Measurements from ENCODE around the gene CCR2. TPM values are rescaled to one million over a fixed set of nuclear protein-coding genes. Genes with fewer than 3 reads are reported as not detected.

CCR2 gene
- polyA plus RNA-seq, 1 of the 3 experiments (the other 2 are of a cell fraction), result not detected

- Histone ChIP-seq H3K27me3 (ENCODE audit: insufficient read depth) (peaks cover under 1% of the 10 kb centered on the region; the same call in 1 of the 2 replicates), H3K4me1 (ENCODE audit: control insufficient read depth in 1 of 2, insufficient read depth in 2 of 2, low read depth in 1 of 2, low read length in 1 of 2) (no peaks in the 10 kb centered on the region), H4K20me1 (ENCODE audit: insufficient read depth) (no peaks in the 10 kb centered on the region), H3F3A (replicated peaks; ENCODE audit: insufficient read depth) (no peaks in the 10 kb centered on the region), H3K79me2 (ENCODE audit: insufficient read depth) (no peaks in the 10 kb centered on the region), H3K4me3 (ENCODE audit: low read depth in 2 of 2, low read length in 1 of 2) (no peak overlapping the region), H3K36me3 (replicated peaks in 1 of 2; ENCODE audit: control insufficient read depth in 1 of 2, insufficient read depth in 2 of 2, low read length in 1 of 2) (no peaks in the 10 kb centered on the region), H3K4me2 (no peak overlapping the region), H3K9ac (no peak overlapping the region), H3K9me3 (no peaks in the 10 kb centered on the region), H3K27ac (ENCODE audit: low read depth in 2 of 2, low read length in 1 of 2) (no peak overlapping the region), H3K9me2 (no peaks in the 10 kb centered on the region), H2AFZ (ENCODE audit: low read depth) (no peak overlapping the region)
- POLR2A ChIA-PET, result no interaction called here
- CTCF ChIA-PET, result no interaction called here
- WGBS (ENCODE audit: low lambda C conversion rate), result 2% methylated on average over 2 of the region's 3 CpGs
- DNase-seq, result no peak
- TF ChIP-seq NFIC (IDR thresholded peaks at IDR 0.05; ENCODE audit: borderline replicate concordance) (no peak), MAX (IDR thresholded peaks at IDR 0.05; ENCODE audit: low read depth) (no peak), FOXJ3 (CRISPR knock-in tag; IDR thresholded peaks at IDR 0.05) (no peak), FOSL2 (IDR thresholded peaks at IDR 0.05; ENCODE audit: borderline replicate concordance, low read depth) (no peak), RCOR1 (IDR thresholded peaks at IDR 0.05; ENCODE audit: low read length) (no peak), POLR2AphosphoS5 (IDR thresholded peaks at IDR 0.05; ENCODE audit: low read depth, low read length) (no peak), RAD21 (IDR thresholded peaks at IDR 0.05; ENCODE audit: low read length) (no peak), RFX5 (IDR thresholded peaks at IDR 0.05; ENCODE audit: low read length) (no peak), ZBTB33 (IDR thresholded peaks at IDR 0.05; ENCODE audit: borderline replicate concordance, low read depth) (no peak), SIN3A (IDR thresholded peaks at IDR 0.05; ENCODE audit: borderline replicate concordance, low read depth, low read length) (no peak), SMC3 (IDR thresholded peaks at IDR 0.05; ENCODE audit: low read depth, low read length) (no peak)
- TF ChIP-seq, protein P1, sequence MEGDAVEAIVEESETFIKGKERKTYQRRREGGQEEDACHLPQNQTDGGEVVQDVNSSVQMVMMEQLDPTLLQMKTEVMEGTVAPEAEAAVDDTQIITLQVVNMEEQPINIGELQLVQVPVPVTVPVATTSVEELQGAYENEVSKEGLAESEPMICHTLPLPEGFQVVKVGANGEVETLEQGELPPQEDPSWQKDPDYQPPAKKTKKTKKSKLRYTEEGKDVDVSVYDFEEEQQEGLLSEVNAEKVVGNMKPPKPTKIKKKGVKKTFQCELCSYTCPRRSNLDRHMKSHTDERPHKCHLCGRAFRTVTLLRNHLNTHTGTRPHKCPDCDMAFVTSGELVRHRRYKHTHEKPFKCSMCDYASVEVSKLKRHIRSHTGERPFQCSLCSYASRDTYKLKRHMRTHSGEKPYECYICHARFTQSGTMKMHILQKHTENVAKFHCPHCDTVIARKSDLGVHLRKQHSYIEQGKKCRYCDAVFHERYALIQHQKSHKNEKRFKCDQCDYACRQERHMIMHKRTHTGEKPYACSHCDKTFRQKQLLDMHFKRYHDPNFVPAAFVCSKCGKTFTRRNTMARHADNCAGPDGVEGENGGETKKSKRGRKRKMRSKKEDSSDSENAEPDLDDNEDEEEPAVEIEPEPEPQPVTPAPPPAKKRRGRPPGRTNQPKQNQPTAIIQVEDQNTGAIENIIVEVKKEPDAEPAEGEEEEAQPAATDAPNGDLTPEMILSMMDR (IDR thresholded peaks at IDR 0.05), result no peak
- TF ChIP-seq, protein P2, sequence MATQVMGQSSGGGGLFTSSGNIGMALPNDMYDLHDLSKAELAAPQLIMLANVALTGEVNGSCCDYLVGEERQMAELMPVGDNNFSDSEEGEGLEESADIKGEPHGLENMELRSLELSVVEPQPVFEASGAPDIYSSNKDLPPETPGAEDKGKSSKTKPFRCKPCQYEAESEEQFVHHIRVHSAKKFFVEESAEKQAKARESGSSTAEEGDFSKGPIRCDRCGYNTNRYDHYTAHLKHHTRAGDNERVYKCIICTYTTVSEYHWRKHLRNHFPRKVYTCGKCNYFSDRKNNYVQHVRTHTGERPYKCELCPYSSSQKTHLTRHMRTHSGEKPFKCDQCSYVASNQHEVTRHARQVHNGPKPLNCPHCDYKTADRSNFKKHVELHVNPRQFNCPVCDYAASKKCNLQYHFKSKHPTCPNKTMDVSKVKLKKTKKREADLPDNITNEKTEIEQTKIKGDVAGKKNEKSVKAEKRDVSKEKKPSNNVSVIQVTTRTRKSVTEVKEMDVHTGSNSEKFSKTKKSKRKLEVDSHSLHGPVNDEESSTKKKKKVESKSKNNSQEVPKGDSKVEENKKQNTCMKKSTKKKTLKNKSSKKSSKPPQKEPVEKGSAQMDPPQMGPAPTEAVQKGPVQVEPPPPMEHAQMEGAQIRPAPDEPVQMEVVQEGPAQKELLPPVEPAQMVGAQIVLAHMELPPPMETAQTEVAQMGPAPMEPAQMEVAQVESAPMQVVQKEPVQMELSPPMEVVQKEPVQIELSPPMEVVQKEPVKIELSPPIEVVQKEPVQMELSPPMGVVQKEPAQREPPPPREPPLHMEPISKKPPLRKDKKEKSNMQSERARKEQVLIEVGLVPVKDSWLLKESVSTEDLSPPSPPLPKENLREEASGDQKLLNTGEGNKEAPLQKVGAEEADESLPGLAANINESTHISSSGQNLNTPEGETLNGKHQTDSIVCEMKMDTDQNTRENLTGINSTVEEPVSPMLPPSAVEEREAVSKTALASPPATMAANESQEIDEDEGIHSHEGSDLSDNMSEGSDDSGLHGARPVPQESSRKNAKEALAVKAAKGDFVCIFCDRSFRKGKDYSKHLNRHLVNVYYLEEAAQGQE (IDR thresholded peaks at IDR 0.05; ENCODE audit: low read depth, low read length), result no peak
These were observed 2.3 kb upstream of the CCR2 start for GRCh38 chr3:46351646-46352045.
